OCI-LY1 (cell line): ENCODE measurements around the gene TRAPPC1.

ENCODE experiments used
- H2AFZ ChIP-seq: fragments of 200-600 bp; sonication (generic), shearing (Covaris generic); 2 replicates; pipeline ENCODE4 v1.6.0; 2014; ENCODE audit warnings: antibody characterized with exemption, mild to moderate bottlenecking, low read length
- H3F3A ChIP-seq: fragments of 200-600 bp; sonication (generic), shearing (Covaris generic); 2 replicates; pipeline ENCODE4 v1.6.0; 2014; ENCODE audit warnings: mild to moderate bottlenecking, antibody characterized with exemption, low read length, moderate library complexity; ENCODE audit not compliant: insufficient read depth
- H3K27ac ChIP-seq: fragments of 200-600 bp; sonication (generic); 2 replicates; pipeline ENCODE4 v1.5.1; 2014; ENCODE audit warnings: low read length, mixed run types, mild to moderate bottlenecking, low read depth; ENCODE audit not compliant: poor library complexity, severe bottlenecking
- H3K27me3 ChIP-seq: fragments of 200-600 bp; sonication (generic); 2 replicates; pipeline ENCODE4 v1.6.0; 2014; ENCODE audit warnings: antibody characterized with exemption, mild to moderate bottlenecking, low read length, moderate library complexity; ENCODE audit not compliant: insufficient read depth
- H3K36me3 ChIP-seq: fragments of 200-600 bp; sonication (generic); 2 replicates; pipeline ENCODE4 v1.6.1; 2014; ENCODE audit warnings: mild to moderate bottlenecking, antibody characterized with exemption, low read length, moderate library complexity, mixed read lengths; ENCODE audit not compliant: insufficient read depth
- H3K4me1 ChIP-seq: fragments of 200-600 bp; sonication (generic); 2 replicates; pipeline ENCODE4 v1.5.1; 2014; ENCODE audit warnings: mild to moderate bottlenecking, low read length, moderate library complexity; ENCODE audit not compliant: insufficient read depth, severe bottlenecking
- H3K4me2 ChIP-seq: fragments of 200-600 bp; sonication (generic), shearing (Covaris generic); 2 replicates; pipeline ENCODE4 v1.6.1; 2014; ENCODE audit warnings: low read length
- H3K4me3 ChIP-seq: fragments of 200-600 bp; sonication (generic); 2 replicates; pipeline ENCODE4 v1.5.1; 2014; ENCODE audit warnings: low read length, low read depth, mild to moderate bottlenecking, mixed read lengths; ENCODE audit not compliant: poor library complexity, severe bottlenecking
- H3K79me2 ChIP-seq: fragments of 200-600 bp; shearing (Covaris generic); 2 replicates; pipeline ENCODE4 v1.6.1; 2016; ENCODE audit warnings: mixed run types, low read length, mixed read lengths; ENCODE audit not compliant: insufficient read depth
- H3K9ac ChIP-seq: fragments of 200-600 bp; sonication (generic), shearing (Covaris generic); 2 replicates; pipeline ENCODE4 v1.6.1; 2014; ENCODE audit warnings: mild to moderate bottlenecking, low read length, mixed read lengths
- H3K9me2 ChIP-seq: fragments of 200-600 bp; sonication (generic), shearing (Covaris generic); 2 replicates; pipeline ENCODE4 v1.6.1; 2014; ENCODE audit warnings: low read depth, mild to moderate bottlenecking, low read length, mixed read lengths
- H3K9me3 ChIP-seq: fragments of 200-600 bp; shearing (Covaris generic); 2 replicates; pipeline ENCODE4 v1.6.1; 2014; ENCODE audit warnings: low read length, mixed read lengths
- H4K20me1 ChIP-seq: fragments of 200-600 bp; sonication (generic), shearing (Covaris generic); 2 replicates; pipeline ENCODE4 v1.6.0; 2016; ENCODE audit warnings: mild to moderate bottlenecking, low read length; ENCODE audit not compliant: insufficient read depth
- EZH2 ChIP-seq: fragments of 200-600 bp; sonication (generic), shearing (Covaris generic); IDR thresholded peaks from 2 replicates; pipeline ENCODE4 v1.8.0; 2017; ENCODE audit warnings: borderline replicate concordance, mixed run types, mild to moderate bottlenecking, antibody characterized with exemption, low read length, moderate library complexity, mixed read lengths
- TF ChIP-seq, protein P1 (sequence below): fragments of 200-600 bp; sonication (generic), shearing (Covaris generic); IDR thresholded peaks from 2 replicates; pipeline ENCODE4 v1.5.1; 2017; ENCODE audit warnings: mild to moderate bottlenecking, antibody characterized with exemption, low read length, moderate library complexity, mixed read lengths

Gene TRAPPC1

GRCh38 chr17:7931709-7932482 lies at the start of gene TRAPPC1, which contains the start of gene CNTROB:
Gene TRAPPC1, minus strand, starts transcription at chr17:7931946. Its CDS starts 117 bp downstream, at chr17:7931829.
Gene CNTROB, plus strand, starts transcription at chr17:7932206. Its CDS starts 874 bp downstream, at chr17:7933080.
- H3K27ac ChIP-seq, result peak within 1 kb of the TSS; percentile 51
- H3K4me1 ChIP-seq, result peaks cover 51% of the 10 kb centered on the region
- H4K20me1 ChIP-seq, result no peaks in the 10 kb centered on the region

GRCh38 chr17:7977805-7978204 lies 46.1 kb upstream of the TRAPPC1 start:
- Histone ChIP-seq H4K20me1 (no peaks in the 10 kb centered on the region), H3K9me3 (peaks cover 5% of the 10 kb centered on the region; the same call in 1 of the 2 replicates), H3K4me1 (no peaks in the 10 kb centered on the region), H3K9me2 (no peaks in the 10 kb centered on the region), H3K27ac (no peak overlapping the region), H3K79me2 (no peaks in the 10 kb centered on the region), H3K27me3 (no peaks in the 10 kb centered on the region; the same call in 1 of the 2 replicates), H2AFZ (no peak overlapping the region), H3K36me3 (no peaks in the 10 kb centered on the region; the same call in 1 of the 2 replicates), H3K9ac (no peak overlapping the region), H3K4me2 (no peak overlapping the region), H3K4me3 (no peak overlapping the region), H3F3A (no peaks in the 10 kb centered on the region)
- TF ChIP-seq, protein P1, sequence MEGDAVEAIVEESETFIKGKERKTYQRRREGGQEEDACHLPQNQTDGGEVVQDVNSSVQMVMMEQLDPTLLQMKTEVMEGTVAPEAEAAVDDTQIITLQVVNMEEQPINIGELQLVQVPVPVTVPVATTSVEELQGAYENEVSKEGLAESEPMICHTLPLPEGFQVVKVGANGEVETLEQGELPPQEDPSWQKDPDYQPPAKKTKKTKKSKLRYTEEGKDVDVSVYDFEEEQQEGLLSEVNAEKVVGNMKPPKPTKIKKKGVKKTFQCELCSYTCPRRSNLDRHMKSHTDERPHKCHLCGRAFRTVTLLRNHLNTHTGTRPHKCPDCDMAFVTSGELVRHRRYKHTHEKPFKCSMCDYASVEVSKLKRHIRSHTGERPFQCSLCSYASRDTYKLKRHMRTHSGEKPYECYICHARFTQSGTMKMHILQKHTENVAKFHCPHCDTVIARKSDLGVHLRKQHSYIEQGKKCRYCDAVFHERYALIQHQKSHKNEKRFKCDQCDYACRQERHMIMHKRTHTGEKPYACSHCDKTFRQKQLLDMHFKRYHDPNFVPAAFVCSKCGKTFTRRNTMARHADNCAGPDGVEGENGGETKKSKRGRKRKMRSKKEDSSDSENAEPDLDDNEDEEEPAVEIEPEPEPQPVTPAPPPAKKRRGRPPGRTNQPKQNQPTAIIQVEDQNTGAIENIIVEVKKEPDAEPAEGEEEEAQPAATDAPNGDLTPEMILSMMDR, result no peak
- no peak for TF ChIP-seq EZH2

More at GRCh38 chr17:7931709-7932482, at the start of gene TRAPPC1, which contains the start of gene CNTROB:
- H2AFZ ChIP-seq, result no peak within 1 kb of the TSS
- H3K9me2 ChIP-seq, result no peaks in the 10 kb centered on the region
- H3K27me3 ChIP-seq, result no peaks in the 10 kb centered on the region
- 0 out of 2 replicates have a peak, but pooled peaks cover 4% of the 10 kb centered on the region for H3K79me2 ChIP-seq
- peak within 1 kb of the TSS; percentile 95 for H3K4me2 ChIP-seq
- H3K4me3 ChIP-seq, result peak within 1 kb of the TSS; percentile 76
- no peak for TF ChIP-seq EZH2
- TF ChIP-seq, protein P1, result no peak
- no peaks in the 10 kb centered on the region for H3F3A ChIP-seq
- peaks cover 34% of the 10 kb centered on the region for H3K36me3 ChIP-seq
- peak within 1 kb of the TSS; percentile 81 for H3K9ac ChIP-seq
- H3K9me3 ChIP-seq, result no peaks in the 10 kb centered on the region

GRCh38 chr17:7977039-7977438 lies 45.3 kb upstream of the TRAPPC1 start:
- Histone ChIP-seq H3K4me2 (no peak overlapping the region), H2AFZ (no peak overlapping the region), H4K20me1 (no peaks in the 10 kb centered on the region), H3K36me3 (no peaks in the 10 kb centered on the region; the same call in 1 of the 2 replicates), H3K4me1 (no peaks in the 10 kb centered on the region), H3F3A (no peaks in the 10 kb centered on the region), H3K9me2 (no peaks in the 10 kb centered on the region), H3K27ac (no peak overlapping the region), H3K9me3 (peaks cover 5% of the 10 kb centered on the region; the same call in 1 of the 2 replicates), H3K9ac (no peak overlapping the region), H3K4me3 (no peak overlapping the region), H3K79me2 (no peaks in the 10 kb centered on the region), H3K27me3 (no peaks in the 10 kb centered on the region; the same call in 1 of the 2 replicates)
- TF ChIP-seq, protein P1, result no peak
- no peak for TF ChIP-seq EZH2
